ENCODE data around the gene NBEAL1.
"Not testable (repeated sequence)": the region's sequence is repeated elsewhere in the genome, so short reads cannot be mapped to it uniquely, and the experiment has no call there.

Gene NBEAL1

GRCh38 chr2:203143391-203143790, 128.7 kb downstream of the NBEAL1 start:
- no peak for DNase-seq (ENCODE audit: low spot score)
- in situ Hi-C loops (cut with MboI; ENCODE audit: low pct_unique_long_range_greater_than_20kb, low sequenced_read_pairs, unreplicated experiment), result no loop called here
- no peak for TF ChIP-seq CTCF (IDR thresholded peaks at IDR 0.05; ENCODE audit: extremely low read depth, insufficient read depth, missing control alignments)

GRCh38 chr2:203149194-203149593, 134.5 kb downstream of the NBEAL1 start:
- in situ Hi-C loops (cut with MboI; ENCODE audit: low pct_unique_long_range_greater_than_20kb, low sequenced_read_pairs, unreplicated experiment), result no loop called here
- no peak for DNase-seq (ENCODE audit: low spot score)
- no peak for TF ChIP-seq CTCF (IDR thresholded peaks at IDR 0.05; ENCODE audit: extremely low read depth, insufficient read depth, missing control alignments)

- TF ChIP-seq CTCF (IDR thresholded peaks at IDR 0.05; ENCODE audit: extremely low read depth, insufficient read depth, missing control alignments), result peak; percentile 32
- in situ Hi-C loops (cut with MboI; ENCODE audit: low pct_unique_long_range_greater_than_20kb, low sequenced_read_pairs, unreplicated experiment), result no loop called here
- DNase-seq (ENCODE audit: low spot score), result no peak
These were observed 140.7 kb downstream of the NBEAL1 start for GRCh38 chr2:203155406-203155805.

GRCh38 chr2:203162722-203163121, 148.0 kb downstream of the NBEAL1 start:
- in situ Hi-C loops (cut with MboI; ENCODE audit: low pct_unique_long_range_greater_than_20kb, low sequenced_read_pairs, unreplicated experiment); DNase-seq (ENCODE audit: low spot score): not testable (repeated sequence)

GRCh38 chr2:203164311-203164935, 149.7 kb downstream of the NBEAL1 start:
- no peak for TF ChIP-seq CTCF (IDR thresholded peaks at IDR 0.05; ENCODE audit: extremely low read depth, insufficient read depth, missing control alignments)
- in situ Hi-C loops (cut with MboI; ENCODE audit: low pct_unique_long_range_greater_than_20kb, low sequenced_read_pairs, unreplicated experiment), result no loop called here
- no peak for DNase-seq (ENCODE audit: low spot score)

- DNase-seq (ENCODE audit: low spot score), result no peak
- no peak for TF ChIP-seq CTCF (IDR thresholded peaks at IDR 0.05; ENCODE audit: extremely low read depth, insufficient read depth, missing control alignments)
- in situ Hi-C loops (cut with MboI; ENCODE audit: low pct_unique_long_range_greater_than_20kb, low sequenced_read_pairs, unreplicated experiment), result no loop called here
These were observed 153.1 kb downstream of the NBEAL1 start for GRCh38 chr2:203167751-203168150.

GRCh38 chr2:203170502-203170901, 155.8 kb downstream of the NBEAL1 start:
- no peak for DNase-seq (ENCODE audit: low spot score)
- in situ Hi-C loops (cut with MboI; ENCODE audit: low pct_unique_long_range_greater_than_20kb, low sequenced_read_pairs, unreplicated experiment), result no loop called here
- no peak for TF ChIP-seq CTCF (IDR thresholded peaks at IDR 0.05; ENCODE audit: extremely low read depth, insufficient read depth, missing control alignments)

Data from GM13977 (cell line).